Lung microvascular endothelial cell (primary cell): Measurements from ENCODE around the gene TEDC2. TPM values are rescaled to one million over a fixed set of nuclear protein-coding genes. Genes with fewer than 3 reads are reported as not detected.

Source experiments
- DNase-seq, 2 donors: peaks; one replicate each; pipeline versions ENCODE4 v3.0.0 to v3.0.0-alpha.2; 2010; ENCODE audit warnings: low read depth in 2 of 2
- total RNA-seq: library from RNA; depleted of rRNA; stranded (reverse); fragments of >200 nt; gene quantifications from 2 replicates; pipeline ENCODE4 v1.2.1, GENCODE V29; 2014

TEDC2 gene
- total RNA-seq, 1 donor from 2014 or later, result 2.6 TPM

DNA sequence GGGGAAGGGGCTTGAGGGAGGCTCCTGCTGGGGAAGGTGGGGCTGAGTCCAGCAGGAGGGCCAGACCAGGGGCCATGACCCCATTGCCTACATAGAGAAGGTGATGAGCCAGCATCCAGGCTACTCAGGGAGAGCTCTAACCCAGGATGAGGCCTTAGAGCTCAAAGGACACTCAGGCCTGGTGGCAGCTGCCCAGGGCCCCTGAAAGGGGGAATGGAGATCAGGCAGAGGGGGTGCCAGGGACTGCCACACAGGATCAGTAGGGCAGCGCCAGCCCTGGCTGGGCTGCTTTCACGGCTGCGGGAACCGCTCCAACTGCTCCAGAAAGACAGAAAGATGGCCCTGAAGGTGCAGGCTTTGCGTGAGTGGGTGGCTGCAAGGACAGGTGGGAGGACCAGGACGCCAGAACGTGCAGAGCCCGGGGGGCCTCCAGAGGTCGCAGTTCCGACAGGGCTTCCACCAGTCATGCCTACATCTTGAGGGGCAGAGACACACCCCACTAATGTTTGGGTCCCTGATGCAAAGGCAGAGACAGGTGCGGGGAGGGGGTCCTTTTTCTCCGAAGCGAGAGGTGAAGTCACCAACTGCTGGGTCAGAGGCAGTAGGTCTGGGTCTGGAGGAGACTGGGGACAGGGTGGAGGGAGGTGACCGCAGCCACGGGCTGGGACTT is 53.0 kb downstream of the TEDC2 start:
- no peak for DNase-seq

DNA sequence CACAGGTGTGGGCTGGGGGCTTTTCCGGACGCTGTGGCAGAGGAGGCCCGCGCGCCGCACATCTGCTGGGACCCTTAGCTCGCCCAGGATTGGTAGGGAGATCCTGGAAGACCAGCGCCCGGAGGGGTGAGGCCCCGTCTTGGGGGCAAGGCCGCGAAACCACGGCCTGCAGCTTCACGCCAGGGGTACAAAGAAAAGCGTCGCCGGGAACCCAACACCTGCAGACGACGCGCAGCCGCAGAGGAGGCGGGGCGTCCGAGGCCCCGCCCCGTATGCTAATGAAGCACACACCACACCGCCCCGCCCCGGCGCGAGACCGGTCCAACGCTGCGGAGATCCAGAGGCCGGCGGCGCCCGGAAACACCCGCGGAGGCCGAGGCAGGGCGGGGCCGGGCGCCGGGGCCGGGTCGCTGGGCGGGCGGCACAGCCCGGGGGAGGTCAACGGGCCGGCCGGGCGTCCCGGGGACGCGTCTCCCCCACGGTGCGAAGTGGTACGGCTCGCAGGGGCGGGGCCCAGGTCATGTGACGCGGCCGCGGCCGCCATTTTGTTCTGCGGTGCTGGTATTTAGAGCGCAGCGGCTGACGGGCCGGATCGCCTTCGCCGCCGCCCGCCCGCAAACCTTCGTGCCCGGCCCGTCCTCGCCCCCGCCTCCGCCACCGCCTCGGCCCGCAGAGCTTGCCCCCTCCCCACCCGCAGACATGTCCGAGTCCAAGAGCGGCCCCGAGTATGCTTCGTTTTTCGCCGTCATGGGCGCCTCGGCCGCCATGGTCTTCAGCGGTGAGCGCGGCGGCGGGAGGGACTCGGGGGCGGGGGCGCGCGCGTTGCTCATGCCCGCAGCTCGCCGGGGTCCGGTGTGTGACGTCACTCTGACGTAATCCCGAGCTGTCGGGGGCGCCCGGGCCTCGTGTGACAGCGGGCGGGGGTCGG is 53.8 kb downstream of the TEDC2 start, which contains the start of gene ATP6V0C:
Gene ATP6V0C, plus strand, starts transcription at position 548 of the 928 bp plus-strand sequence. Its CDS starts 152 bp downstream, at position 700.
- DNase-seq, result peak; percentile 88 to 91

Other genes starting within 250 kb of the TEDC2 start
- 0.44 and 2.2 TPM in 2 replicates for gene BRICD5, start 249.2 kb upstream of the TEDC2 start, total RNA-seq
- 10.0 and 11.5 TPM in 2 replicates for gene PGP, start 245.3 kb upstream of the TEDC2 start, total RNA-seq
- gene E4F1, start 236.5 kb upstream of the TEDC2 start, total RNA-seq, result 16.1 and 20.8 TPM in 2 replicates
- gene DNASE1L2, start 223.7 kb upstream of the TEDC2 start, total RNA-seq, result 0.22 and 0.40 TPM in 2 replicates
- gene ECI1, start 208.5 kb upstream of the TEDC2 start, total RNA-seq, result 23.5 and 29.6 TPM in 2 replicates
- gene RNPS1, start 192.0 kb upstream of the TEDC2 start, total RNA-seq, result 33.6 and 45.4 TPM in 2 replicates
- 20.3 and 30.2 TPM in 2 replicates for gene ABCA3, start 119.4 kb upstream of the TEDC2 start, total RNA-seq
- 7.7 and 15.0 TPM in 2 replicates for gene CCNF, start 30.7 kb upstream of the TEDC2 start, total RNA-seq
- gene NTN3, start 11.2 kb downstream of the TEDC2 start, total RNA-seq, result under 0.01 TPM in 2 replicates
- 5.0 and 6.3 TPM in 2 replicates for gene TBC1D24, start 15.0 kb downstream of the TEDC2 start, total RNA-seq
- 5.2 and 7.1 TPM in 2 replicates for gene ATP6V0C, start 53.8 kb downstream of the TEDC2 start, total RNA-seq
- 25.5 and 30.8 TPM in 2 replicates for gene AMDHD2, start 60.3 kb downstream of the TEDC2 start, total RNA-seq
- gene CEMP1, start 71.3 kb downstream of the TEDC2 start, total RNA-seq, result under 0.01 TPM in 1 of 2 replicates, not detected in the other
- gene PDPK1, start 77.9 kb downstream of the TEDC2 start, total RNA-seq, result 12.6 and 16.3 TPM in 2 replicates
- 13.3 and 17.5 TPM in 2 replicates for gene KCTD5, start 222.4 kb downstream of the TEDC2 start, total RNA-seq